Measurements from ENCODE around the gene CAPN2.

DNA sequence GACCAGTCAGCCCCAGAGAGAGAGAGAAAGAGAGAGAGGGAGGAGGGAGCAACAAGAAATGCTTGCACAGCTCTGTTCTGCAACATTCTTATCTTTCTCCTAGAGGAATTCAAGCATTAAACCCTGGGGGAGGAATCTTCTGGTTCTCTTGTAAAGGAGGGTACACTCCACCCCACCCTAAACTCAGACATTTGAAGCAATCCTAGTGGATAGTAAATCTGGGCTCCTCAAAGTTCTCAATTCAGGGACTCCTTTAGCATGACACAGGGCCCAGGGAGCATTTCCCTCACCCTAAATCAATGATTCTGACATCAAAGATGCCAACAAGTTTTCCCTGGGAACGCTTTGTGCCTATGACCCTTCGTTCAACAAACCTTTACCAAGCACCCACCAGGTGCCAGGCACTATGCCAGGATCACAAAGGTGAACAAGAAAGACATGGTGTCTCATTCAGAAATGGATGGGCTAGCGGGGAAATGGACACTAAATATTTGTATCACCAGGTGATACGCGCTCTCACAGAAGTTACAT is 11.9 kb upstream of the CAPN2 start:
- TF ChIP-seq, protein P1, sequence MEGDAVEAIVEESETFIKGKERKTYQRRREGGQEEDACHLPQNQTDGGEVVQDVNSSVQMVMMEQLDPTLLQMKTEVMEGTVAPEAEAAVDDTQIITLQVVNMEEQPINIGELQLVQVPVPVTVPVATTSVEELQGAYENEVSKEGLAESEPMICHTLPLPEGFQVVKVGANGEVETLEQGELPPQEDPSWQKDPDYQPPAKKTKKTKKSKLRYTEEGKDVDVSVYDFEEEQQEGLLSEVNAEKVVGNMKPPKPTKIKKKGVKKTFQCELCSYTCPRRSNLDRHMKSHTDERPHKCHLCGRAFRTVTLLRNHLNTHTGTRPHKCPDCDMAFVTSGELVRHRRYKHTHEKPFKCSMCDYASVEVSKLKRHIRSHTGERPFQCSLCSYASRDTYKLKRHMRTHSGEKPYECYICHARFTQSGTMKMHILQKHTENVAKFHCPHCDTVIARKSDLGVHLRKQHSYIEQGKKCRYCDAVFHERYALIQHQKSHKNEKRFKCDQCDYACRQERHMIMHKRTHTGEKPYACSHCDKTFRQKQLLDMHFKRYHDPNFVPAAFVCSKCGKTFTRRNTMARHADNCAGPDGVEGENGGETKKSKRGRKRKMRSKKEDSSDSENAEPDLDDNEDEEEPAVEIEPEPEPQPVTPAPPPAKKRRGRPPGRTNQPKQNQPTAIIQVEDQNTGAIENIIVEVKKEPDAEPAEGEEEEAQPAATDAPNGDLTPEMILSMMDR (IDR thresholded peaks at IDR 0.05; ENCODE audit: low read depth, low read length) = no peak
- no peak for TF ChIP-seq EZH2phosphoT487 (IDR thresholded peaks at IDR 0.05; ENCODE audit: low read depth)
